H9 (cell line): ENCODE data around the gene CES2. TPM values are rescaled to one million over a fixed set of nuclear protein-coding genes. Genes with fewer than 3 reads are reported as not detected.

Source experiments
- DNase-seq: peaks from one replicate; pipeline ENCODE4 v3.0.0-alpha.2; 2017
- H2AFZ ChIP-seq: one replicate; pipeline ENCODE4 v1.6.1; 2013; ENCODE audit warnings: mild to moderate bottlenecking, low read length, control low read depth, moderate library complexity
- H2AK5ac ChIP-seq: 2 replicates; pipeline ENCODE4 v1.6.1; 2013; ENCODE audit warnings: low read length, control low read depth, mixed read lengths; ENCODE audit not compliant: insufficient read length
- H2BK120ac ChIP-seq: one replicate; pipeline ENCODE4 v1.6.1; 2013; ENCODE audit warnings: low read depth, mild to moderate bottlenecking, low read length, control low read depth, inconsistent platforms; ENCODE audit not compliant: poor library complexity, severe bottlenecking
- H2BK12ac ChIP-seq: 2 replicates; pipeline ENCODE4 v1.6.1; 2013; ENCODE audit warnings: low read length, control low read depth, mixed read lengths, low read depth; ENCODE audit not compliant: insufficient read length
- H2BK15ac ChIP-seq: 2 replicates; pipeline ENCODE4 v1.6.1; 2013; ENCODE audit warnings: low read depth, low read length, control low read depth
- H2BK20ac ChIP-seq: one replicate; pipeline ENCODE4 v1.6.1; 2013; ENCODE audit warnings: low read depth, mild to moderate bottlenecking, low read length, control low read depth, inconsistent platforms; ENCODE audit not compliant: poor library complexity, severe bottlenecking
- H2BK5ac ChIP-seq: 2 replicates; pipeline ENCODE4 v1.6.1; 2013; ENCODE audit warnings: low read length, control low read depth, mixed read lengths; ENCODE audit not compliant: insufficient read length
- H3K14ac ChIP-seq: 2 replicates; pipeline ENCODE4 v1.6.1; 2013; ENCODE audit warnings: low read length, control low read depth; ENCODE audit not compliant: insufficient read depth
- H3K18ac ChIP-seq: 2 replicates; pipeline ENCODE4 v1.6.1; 2013; ENCODE audit warnings: low read depth, mild to moderate bottlenecking, mixed read lengths, low read length, control low read depth; ENCODE audit not compliant: insufficient read length
- H3K23ac ChIP-seq: 2 replicates; pipeline ENCODE4 v1.6.1; 2013; ENCODE audit warnings: low read length, control low read depth, mixed read lengths, low read depth; ENCODE audit not compliant: insufficient read length
- H3K23me2 ChIP-seq: 2 replicates; pipeline ENCODE4 v1.6.1; 2013; ENCODE audit warnings: low read depth, mild to moderate bottlenecking, mixed read lengths, low read length, control low read depth; ENCODE audit not compliant: insufficient read length, poor library complexity, severe bottlenecking
- H3K27ac ChIP-seq: 2 replicates; pipeline ENCODE4 v1.5.1; 2013; ENCODE audit warnings: low read length, control low read depth, mixed read lengths, low read depth; ENCODE audit not compliant: insufficient read length
- H3K27me3 ChIP-seq: 2 replicates; pipeline ENCODE4 v1.6.1; 2013; ENCODE audit warnings: low read length, control low read depth, inconsistent platforms; ENCODE audit not compliant: insufficient read depth
- H3K4ac ChIP-seq: 2 replicates; pipeline ENCODE4 v1.6.1; 2013; ENCODE audit warnings: low read depth, mild to moderate bottlenecking, control low read depth, inconsistent platforms, low read length, moderate library complexity
- H3K4me1 ChIP-seq: 2 replicates; pipeline ENCODE4 v1.6.1; 2013; ENCODE audit warnings: low read length, control low read depth, inconsistent platforms; ENCODE audit not compliant: insufficient read depth
- H3K4me2 ChIP-seq: 2 replicates; pipeline ENCODE4 v1.6.1; 2013; ENCODE audit warnings: low read length, control low read depth, mixed read lengths; ENCODE audit not compliant: insufficient read length, insufficient read depth
- H3K56ac ChIP-seq: 2 replicates; pipeline ENCODE4 v1.6.1; 2013; ENCODE audit warnings: low read depth, mild to moderate bottlenecking, mixed read lengths, low read length, control low read depth; ENCODE audit not compliant: insufficient read length
- H3K79me1 ChIP-seq: 2 replicates; pipeline ENCODE4 v1.6.1; 2013; ENCODE audit warnings: low read depth, mild to moderate bottlenecking, moderate library complexity, low read length, control low read depth, inconsistent platforms; ENCODE audit not compliant: insufficient read depth, poor library complexity, severe bottlenecking
- H3K79me2 ChIP-seq: 2 replicates; pipeline ENCODE4 v1.6.1; 2013; ENCODE audit warnings: low read length, control low read depth, inconsistent platforms; ENCODE audit not compliant: insufficient read depth
- H3K9ac ChIP-seq: 2 replicates; pipeline ENCODE4 v1.6.1; 2013; ENCODE audit warnings: low read length, control low read depth, mixed read lengths; ENCODE audit not compliant: insufficient read length; ENCODE audit errors: extremely low read depth
- H3K9me3 ChIP-seq: one replicate; pipeline ENCODE4 v1.6.1; 2013; ENCODE audit warnings: low read depth, low read length, inconsistent platforms; ENCODE audit not compliant: control insufficient read depth
- H3T11ph ChIP-seq: one replicate; pipeline ENCODE4 v1.6.1; 2013; ENCODE audit warnings: mild to moderate bottlenecking, low read length, control low read depth, inconsistent platforms
- H4K20me1 ChIP-seq: one replicate; pipeline ENCODE4 v1.6.1; 2013; ENCODE audit not compliant: control insufficient read depth, insufficient read length, insufficient read depth
- H4K5ac ChIP-seq: 2 replicates; pipeline ENCODE4 v1.6.1; 2013; ENCODE audit warnings: low read depth, mild to moderate bottlenecking, mixed read lengths, low read length, control low read depth; ENCODE audit not compliant: insufficient read length
- H4K8ac ChIP-seq: replicated peaks from 2 replicates; pipeline ENCODE4 v1.6.1; 2013; ENCODE audit warnings: low read length, control low read depth, mixed read lengths, low read depth; ENCODE audit not compliant: insufficient read length
- H4K91ac ChIP-seq: 2 replicates; pipeline ENCODE4 v1.6.1; 2013; ENCODE audit warnings: low read depth, mild to moderate bottlenecking, moderate library complexity, mixed read lengths, low read length, control low read depth; ENCODE audit not compliant: insufficient read length
- H3K27ac Mint-ChIP-seq, 3 experiments: 2 replicates in 2 of 3; 3 replicates in 1 of 3; pipeline ENCODE4 v1.8.0; 2020 to 2021; ENCODE audit warnings: mixed read lengths in 3 of 3, mild to moderate bottlenecking in 1 of 3, moderate library complexity in 1 of 3
- H3K27me3 Mint-ChIP-seq: 2 replicates; pipeline ENCODE4 v1.8.0; 2021; ENCODE audit warnings: low read depth, mild to moderate bottlenecking, moderate library complexity, mixed read lengths
- H3K36me3 Mint-ChIP-seq, 3 experiments: 2 replicates in 2 of 3; 3 replicates in 1 of 3; pipeline ENCODE4 v1.8.0; 2020 to 2021; ENCODE audit warnings: low read depth in 3 of 3, mixed read lengths in 3 of 3; ENCODE audit not compliant: insufficient read depth in 1 of 3
- H3K4me1 Mint-ChIP-seq, 2 experiments: 2 replicates each; pipeline ENCODE4 v1.8.0; 2020; ENCODE audit warnings: mixed read lengths in 2 of 2
- H3K4me3 Mint-ChIP-seq, 2 experiments: 2 replicates in 1 of 2; 3 replicates in 1 of 2; pipeline ENCODE4 v1.8.0; 2020 to 2021; ENCODE audit warnings: mild to moderate bottlenecking in 2 of 2, mixed read lengths in 2 of 2, moderate library complexity in 1 of 2
- H3K9me3 Mint-ChIP-seq, 2 experiments: 2 replicates in 1 of 2; 3 replicates in 1 of 2; pipeline ENCODE4 v1.8.0; 2020; ENCODE audit warnings: mild to moderate bottlenecking in 2 of 2, mixed read lengths in 2 of 2, moderate library complexity in 1 of 2
- WGBS: extraction: QIAGEN DNeasy Blood & Tissue Kit; methylation state at CpG from one replicate; pipeline ENCODE4 v1.1.7; 2013; ENCODE audit warnings: missing lambda C conversion rate, low lambda C conversion rate, mixed read lengths; ENCODE audit not compliant: insufficient read length; ENCODE audit errors: extremely low coverage; 5-methylcytosine and 5-hydroxymethylcytosine counted together
- total RNA-seq: library from RNA; stranded (reverse); gene quantifications from 2 replicates; pipeline ENCODE4 v1.2.1, GENCODE V29; 2021
- TF ChIP-seq, protein P1 (sequence below): fragments of 200-600 bp; sonication (generic); conservative IDR thresholded peaks from 3 replicates; pipeline ENCODE4 v1.8.0; 2021; ENCODE audit warnings: antibody characterized with exemption, mild to moderate bottlenecking

The CES2 gene
- total RNA-seq, 1 experiment from 2014 or later, result 28.2 TPM

DNA sequence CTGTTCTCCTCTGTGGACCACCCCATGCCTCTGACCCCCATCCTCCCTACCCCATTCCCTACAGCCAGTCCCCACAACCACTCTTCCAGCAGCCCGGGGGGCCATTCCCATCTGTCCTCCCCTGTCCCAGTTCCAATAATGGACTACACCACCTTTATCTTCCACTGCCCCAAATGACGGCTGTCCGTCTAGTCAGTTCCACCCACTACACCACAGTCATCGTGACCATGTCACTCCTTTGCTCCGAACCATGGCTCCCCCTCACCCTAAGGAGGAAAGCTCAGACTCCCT, 39.7 kb upstream of the CES2 start:
- no peak overlapping the region for H2BK12ac ChIP-seq
- H3K56ac ChIP-seq, result no peak overlapping the region
- peaks cover 0 to 7% (median 0%) of the 10 kb centered on the region in 3 experiments; a peak in 2 of 7 replicates for H3K36me3 Mint-ChIP-seq
- H3K23me2 ChIP-seq, result no peaks in the 10 kb centered on the region
- H4K8ac ChIP-seq, result no peak overlapping the region
- H2BK120ac ChIP-seq, result no peak overlapping the region
- H4K5ac ChIP-seq, result no peak overlapping the region
- no peak overlapping the region for H3K4ac ChIP-seq
- no peak overlapping the region for H3K18ac ChIP-seq
- no peak overlapping the region for H3K23ac ChIP-seq
- TF ChIP-seq, protein P1, sequence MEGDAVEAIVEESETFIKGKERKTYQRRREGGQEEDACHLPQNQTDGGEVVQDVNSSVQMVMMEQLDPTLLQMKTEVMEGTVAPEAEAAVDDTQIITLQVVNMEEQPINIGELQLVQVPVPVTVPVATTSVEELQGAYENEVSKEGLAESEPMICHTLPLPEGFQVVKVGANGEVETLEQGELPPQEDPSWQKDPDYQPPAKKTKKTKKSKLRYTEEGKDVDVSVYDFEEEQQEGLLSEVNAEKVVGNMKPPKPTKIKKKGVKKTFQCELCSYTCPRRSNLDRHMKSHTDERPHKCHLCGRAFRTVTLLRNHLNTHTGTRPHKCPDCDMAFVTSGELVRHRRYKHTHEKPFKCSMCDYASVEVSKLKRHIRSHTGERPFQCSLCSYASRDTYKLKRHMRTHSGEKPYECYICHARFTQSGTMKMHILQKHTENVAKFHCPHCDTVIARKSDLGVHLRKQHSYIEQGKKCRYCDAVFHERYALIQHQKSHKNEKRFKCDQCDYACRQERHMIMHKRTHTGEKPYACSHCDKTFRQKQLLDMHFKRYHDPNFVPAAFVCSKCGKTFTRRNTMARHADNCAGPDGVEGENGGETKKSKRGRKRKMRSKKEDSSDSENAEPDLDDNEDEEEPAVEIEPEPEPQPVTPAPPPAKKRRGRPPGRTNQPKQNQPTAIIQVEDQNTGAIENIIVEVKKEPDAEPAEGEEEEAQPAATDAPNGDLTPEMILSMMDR, result no peak
- no peak overlapping the region for H3K9ac ChIP-seq
- H3K79me2 ChIP-seq, result no peaks in the 10 kb centered on the region
- no peak overlapping the region for H3T11ph ChIP-seq
- peaks cover 4% of the 10 kb centered on the region for H4K20me1 ChIP-seq
- H2BK20ac ChIP-seq, result no peak overlapping the region
- H3K27me3 Mint-ChIP-seq, result peaks cover 3% of the 10 kb centered on the region
- H3K79me1 ChIP-seq, result no peaks in the 10 kb centered on the region
- no peak overlapping the region; a peak in 1 of 7 replicates for H3K27ac Mint-ChIP-seq
- no peak overlapping the region for H3K14ac ChIP-seq
- DNase-seq, result no peak
- no peaks in the 10 kb centered on the region for H3K9me3 Mint-ChIP-seq
- H3K27me3 ChIP-seq, result no peaks in the 10 kb centered on the region
- no peak overlapping the region for H2AFZ ChIP-seq
- H3K4me2 ChIP-seq, result no peak overlapping the region
- no peak overlapping the region for H2BK5ac ChIP-seq
- no peak overlapping the region for H2BK15ac ChIP-seq
- H3K27ac ChIP-seq, result no peak overlapping the region
- H3K4me1 ChIP-seq, result no peaks in the 10 kb centered on the region
- H3K4me3 Mint-ChIP-seq, result no peak overlapping the region
- no peak overlapping the region for H4K91ac ChIP-seq
- WGBS, result no CpG with 5 or more reads among the region's 5 CpGs
- H3K9me3 ChIP-seq, result no peaks in the 10 kb centered on the region
- H3K4me1 Mint-ChIP-seq, result peaks cover 12 to 16% of the 10 kb centered on the region in 2 experiments
- H2AK5ac ChIP-seq, result no peak overlapping the region
